Measurements from ENCODE around the gene PHKB.

PHKB gene

GRCh38 chr16:47578573-47578972, 117.4 kb downstream of the PHKB start:
- in situ Hi-C loops (cut with MboI; ENCODE audit: low pct_unique_long_range_greater_than_20kb, low sequenced_read_pairs, unreplicated experiment): no loop called here
- TF ChIP-seq CTCF (IDR thresholded peaks at IDR 0.05; ENCODE audit: extremely low read depth, insufficient read depth, missing control alignments): no peak

GRCh38 chr16:47581114-47581513, 120.0 kb downstream of the PHKB start:
- in situ Hi-C loops (cut with MboI; ENCODE audit: low pct_unique_long_range_greater_than_20kb, low sequenced_read_pairs, unreplicated experiment): no loop called here

More at GRCh38 chr16:47578573-47578972, 117.4 kb downstream of the PHKB start:
- DNase-seq (ENCODE audit: low spot score): no peak

GRCh38 chr16:47584464-47585225, 123.5 kb downstream of the PHKB start:
- DNase-seq (ENCODE audit: low spot score): no peak
- in situ Hi-C loops (cut with MboI; ENCODE audit: low pct_unique_long_range_greater_than_20kb, low sequenced_read_pairs, unreplicated experiment): no loop called here
- no peak for TF ChIP-seq CTCF (IDR thresholded peaks at IDR 0.05; ENCODE audit: extremely low read depth, insufficient read depth, missing control alignments)

More at GRCh38 chr16:47581114-47581513, 120.0 kb downstream of the PHKB start:
- DNase-seq (ENCODE audit: low spot score): no peak
- TF ChIP-seq CTCF (IDR thresholded peaks at IDR 0.05; ENCODE audit: extremely low read depth, insufficient read depth, missing control alignments): no peak

- DNase-seq (ENCODE audit: low spot score): no peak
- in situ Hi-C loops (cut with MboI; ENCODE audit: low pct_unique_long_range_greater_than_20kb, low sequenced_read_pairs, unreplicated experiment): no loop called here
- no peak for TF ChIP-seq CTCF (IDR thresholded peaks at IDR 0.05; ENCODE audit: extremely low read depth, insufficient read depth, missing control alignments)
Observed at GRCh38 chr16:47586121-47586520, 125.0 kb downstream of the PHKB start.

GRCh38 chr16:47590472-47590871, 129.3 kb downstream of the PHKB start:
- in situ Hi-C loops (cut with MboI; ENCODE audit: low pct_unique_long_range_greater_than_20kb, low sequenced_read_pairs, unreplicated experiment): no loop called here
- no peak for TF ChIP-seq CTCF (IDR thresholded peaks at IDR 0.05; ENCODE audit: extremely low read depth, insufficient read depth, missing control alignments)

GRCh38 chr16:47592232-47592631, 131.1 kb downstream of the PHKB start:
- in situ Hi-C loops (cut with MboI; ENCODE audit: low pct_unique_long_range_greater_than_20kb, low sequenced_read_pairs, unreplicated experiment): no loop called here
- TF ChIP-seq CTCF (IDR thresholded peaks at IDR 0.05; ENCODE audit: extremely low read depth, insufficient read depth, missing control alignments): no peak
- no peak for DNase-seq (ENCODE audit: low spot score)

More at GRCh38 chr16:47590472-47590871, 129.3 kb downstream of the PHKB start:
- no peak for DNase-seq (ENCODE audit: low spot score)

Data from GM13977 (cell line).